Neural crest cell (in vitro differentiated cells): Measurements from ENCODE around the gene LAIR1. TPM values are rescaled to one million over a fixed set of nuclear protein-coding genes. Genes with fewer than 3 reads are reported as not detected.
"Not testable (repeated sequence)": the region's sequence is repeated elsewhere in the genome, so short reads cannot be mapped to it uniquely, and the experiment has no call there.

Source experiments
- DNase-seq: peaks from one replicate; pipeline ENCODE4 v3.0.0; 2021; ENCODE audit warnings: low read depth, mixed read lengths, low spot score
- H3K27ac Mint-ChIP-seq: one replicate; pipeline ENCODE4 v1.8.0; 2021; ENCODE audit warnings: mild to moderate bottlenecking, mixed read lengths; ENCODE audit not compliant: unreplicated experiment
- H3K27me3 Mint-ChIP-seq: 2 replicates; pipeline ENCODE4 v1.8.0; 2021; ENCODE audit warnings: low read depth, mild to moderate bottlenecking, mixed read lengths
- H3K36me3 Mint-ChIP-seq: 2 replicates; pipeline ENCODE4 v1.8.0; 2021; ENCODE audit warnings: low read depth, mild to moderate bottlenecking, mixed read lengths
- H3K4me1 Mint-ChIP-seq: 2 replicates; pipeline ENCODE4 v1.8.0; 2021; ENCODE audit warnings: mixed read lengths
- H3K4me3 Mint-ChIP-seq: one replicate; pipeline ENCODE4 v1.8.0; 2021; ENCODE audit warnings: mild to moderate bottlenecking, mixed read lengths
- H3K9me3 Mint-ChIP-seq: 2 replicates; pipeline ENCODE4 v1.8.0; 2021; ENCODE audit warnings: mixed read lengths
- CTCF ChIP-seq: fragments of 200-600 bp; sonication (generic); conservative IDR thresholded peaks from 2 replicates; pipeline ENCODE4 v1.5.0; 2021; ENCODE audit warnings: antibody characterized with exemption, mild to moderate bottlenecking
- total RNA-seq: library from RNA; stranded (reverse); gene quantifications from 2 replicates; pipeline ENCODE4 v1.2.1, GENCODE V29; 2021

The LAIR1 gene
- total RNA-seq, 1 donor from 2014 or later = not detected

DNA sequence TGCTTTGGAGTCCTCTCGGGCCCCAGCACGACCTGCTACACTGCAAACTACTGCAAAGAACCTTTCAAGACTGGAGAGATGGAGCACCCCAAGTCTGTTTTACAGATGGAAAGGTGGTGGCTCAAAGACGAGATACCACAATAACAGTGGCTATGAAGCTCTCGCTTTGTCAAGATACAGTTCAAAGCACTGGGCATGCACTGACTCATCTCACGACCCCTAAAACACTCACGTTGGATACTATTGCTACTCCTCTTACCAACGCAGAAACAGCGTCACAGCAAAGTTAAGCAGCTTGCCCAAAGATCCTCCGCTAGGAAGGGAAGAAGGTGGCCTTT is 24.0 kb upstream of the LAIR1 start:
- Mint-ChIP-seq H3K4me1 (peaks cover 10% of the 10 kb centered on the region), H3K36me3 (no peaks in the 10 kb centered on the region), H3K27ac (no peak overlapping the region), H3K4me3 (no peak overlapping the region), H3K9me3 (no peaks in the 10 kb centered on the region), H3K27me3 (peaks cover 49% of the 10 kb centered on the region)
- no peak for DNase-seq
- no peak for TF ChIP-seq CTCF

- no peak overlapping the region for H3K27ac Mint-ChIP-seq
- no peak overlapping the region for H3K4me3 Mint-ChIP-seq
- H3K27me3 Mint-ChIP-seq = peaks cover 52% of the 10 kb centered on the region
- H3K4me1 Mint-ChIP-seq = peaks cover 10% of the 10 kb centered on the region
- DNase-seq = no peak
- TF ChIP-seq CTCF = no peak
- H3K9me3 Mint-ChIP-seq = no peaks in the 10 kb centered on the region
- H3K36me3 Mint-ChIP-seq = no peaks in the 10 kb centered on the region
These were observed 23.5 kb upstream of the LAIR1 start for GRCh38 chr19:54387991-54388801.

- Mint-ChIP-seq H3K27me3 (peaks cover 49% of the 10 kb centered on the region), H3K4me3 (no peak overlapping the region), H3K4me1 (no peaks in the 10 kb centered on the region), H3K36me3 (no peaks in the 10 kb centered on the region), H3K9me3 (no peaks in the 10 kb centered on the region), H3K27ac (no peak overlapping the region)
- TF ChIP-seq CTCF = no peak
- DNase-seq = no peak
These were observed 18.6 kb upstream of the LAIR1 start for GRCh38 chr19:54383330-54383729.

GRCh38 chr19:54382041-54382440 is 17.3 kb upstream of the LAIR1 start:
- H3K27me3 Mint-ChIP-seq = peaks cover 41% of the 10 kb centered on the region
- not testable (repeated sequence) for H3K27ac Mint-ChIP-seq, DNase-seq, H3K4me1 Mint-ChIP-seq, H3K36me3 Mint-ChIP-seq, H3K9me3 Mint-ChIP-seq, H3K4me3 Mint-ChIP-seq

DNA sequence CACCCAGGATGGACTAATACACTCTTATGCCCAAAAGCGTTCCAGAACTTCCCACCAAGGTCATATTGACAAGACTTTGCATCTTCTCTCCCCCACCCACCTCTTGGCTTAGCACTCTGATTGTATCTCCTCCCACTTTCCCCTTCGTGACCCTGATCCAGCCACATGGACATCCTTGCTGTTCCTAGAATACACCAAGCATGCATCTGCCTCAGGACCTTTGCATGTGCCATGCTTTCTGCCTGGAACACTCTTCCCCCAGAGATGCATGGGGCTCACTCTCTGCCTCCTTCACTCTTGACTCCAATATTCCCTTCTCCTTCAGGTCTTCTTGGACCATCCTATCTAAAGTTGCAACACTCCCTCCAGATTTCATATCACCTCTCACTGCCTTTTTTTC is 16.2 kb upstream of the LAIR1 start:
- no peak overlapping the region for H3K27ac Mint-ChIP-seq
- H3K36me3 Mint-ChIP-seq = no peaks in the 10 kb centered on the region
- no peaks in the 10 kb centered on the region for H3K4me1 Mint-ChIP-seq
- H3K4me3 Mint-ChIP-seq = no peak overlapping the region
- DNase-seq = no peak
- H3K27me3 Mint-ChIP-seq = peaks cover 46% of the 10 kb centered on the region
- H3K9me3 Mint-ChIP-seq = no peaks in the 10 kb centered on the region
- no peak for TF ChIP-seq CTCF

- H3K4me3 Mint-ChIP-seq = no peak overlapping the region
- no peak for DNase-seq
- no peaks in the 10 kb centered on the region for H3K9me3 Mint-ChIP-seq
- H3K27ac Mint-ChIP-seq = no peak overlapping the region
- H3K4me1 Mint-ChIP-seq = no peaks in the 10 kb centered on the region
- no peaks in the 10 kb centered on the region for H3K36me3 Mint-ChIP-seq
- peaks cover 41% of the 10 kb centered on the region for H3K27me3 Mint-ChIP-seq
- TF ChIP-seq CTCF = no peak
These were observed 14.5 kb upstream of the LAIR1 start for GRCh38 chr19:54379187-54379678.
